ENCODE results near the gene CDC25A. TPM values are rescaled to one million over a fixed set of nuclear protein-coding genes. Genes with fewer than 3 reads are reported as not detected.

Gene CDC25A
- total RNA-seq: 10 to 100 TPM; 31.5 to 52.5 (median 40.1) TPM

- H3K9me3 Mint-ChIP-seq: no peaks in the 10 kb centered on the region
- H3K4me1 Mint-ChIP-seq (ENCODE audit: low read depth): peaks cover 7% of the 10 kb centered on the region
- H3K27me3 Mint-ChIP-seq (ENCODE audit: low read depth): peaks cover 22% of the 10 kb centered on the region
- ATAC-seq: peak; percentile 99
- H3K4me3 Mint-ChIP-seq: peak within 1 kb of the TSS; percentile 89
- peak; percentile 88 for DNase-seq
- H3K36me3 Mint-ChIP-seq (ENCODE audit: insufficient read depth): peaks cover 7% of the 10 kb centered on the region
Measured at GRCh38 chr3:48188266-48189201, at the start of gene CDC25A. TSS of gene CDC25A (minus strand) at chr3:48188417. CDS start at chr3:48187947, 470 bp downstream.

- no peak for ATAC-seq
- Mint-ChIP-seq H3K27me3 (ENCODE audit: low read depth) (peaks cover 8% of the 10 kb centered on the region), H3K9me3 (no peaks in the 10 kb centered on the region), H3K4me1 (ENCODE audit: low read depth) (peaks cover 10% of the 10 kb centered on the region), H3K36me3 (ENCODE audit: insufficient read depth) (no peaks in the 10 kb centered on the region), H3K4me3 (no peak overlapping the region)
- DNase-seq: no peak
Measured at GRCh38 chr3:48236531-48236930, 48.3 kb upstream of the CDC25A start.

GRCh38 chr3:48233542-48233941, 45.3 kb upstream of the CDC25A start:
- Mint-ChIP-seq H3K36me3 (ENCODE audit: insufficient read depth) (no peaks in the 10 kb centered on the region), H3K9me3 (no peaks in the 10 kb centered on the region), H3K27me3 (ENCODE audit: low read depth) (peaks cover 8% of the 10 kb centered on the region), H3K4me1 (ENCODE audit: low read depth) (peaks cover 2% of the 10 kb centered on the region), H3K4me3 (no peak overlapping the region)
- ATAC-seq (no peak), DNase-seq (no peak)

- Mint-ChIP-seq H3K9me3 (no peaks in the 10 kb centered on the region), H3K4me1 (ENCODE audit: low read depth) (peaks cover 2% of the 10 kb centered on the region), H3K27me3 (ENCODE audit: low read depth) (peaks cover 8% of the 10 kb centered on the region), H3K36me3 (ENCODE audit: insufficient read depth) (no peaks in the 10 kb centered on the region), H3K4me3 (no peak overlapping the region)
- peak; percentile 51 for DNase-seq
- ATAC-seq: peak; percentile 96 to 97
Measured at GRCh38 chr3:48232734-48233133, 44.5 kb upstream of the CDC25A start.

- Mint-ChIP-seq H3K9me3 (no peaks in the 10 kb centered on the region), H3K4me3 (no peak overlapping the region), H3K27me3 (ENCODE audit: low read depth) (peaks cover 8% of the 10 kb centered on the region), H3K36me3 (ENCODE audit: insufficient read depth) (no peaks in the 10 kb centered on the region), H3K4me1 (ENCODE audit: low read depth) (peaks cover 4% of the 10 kb centered on the region)
- DNase-seq: no peak
- no peak for ATAC-seq
Measured at GRCh38 chr3:48232232-48232631, 44.0 kb upstream of the CDC25A start.

- H3K4me3 Mint-ChIP-seq: no peak overlapping the region
Measured at GRCh38 chr3:48226939-48227338, 38.7 kb upstream of the CDC25A start.

GRCh38 chr3:48225587-48225986, 37.4 kb upstream of the CDC25A start:
- no peak for ATAC-seq
- no peak for DNase-seq
- H3K36me3 Mint-ChIP-seq (ENCODE audit: insufficient read depth): no peaks in the 10 kb centered on the region
- no peaks in the 10 kb centered on the region for H3K27me3 Mint-ChIP-seq (ENCODE audit: low read depth)
- H3K4me3 Mint-ChIP-seq: no peak overlapping the region
- peaks cover 4% of the 10 kb centered on the region for H3K4me1 Mint-ChIP-seq (ENCODE audit: low read depth)
- no peaks in the 10 kb centered on the region for H3K9me3 Mint-ChIP-seq

More at GRCh38 chr3:48226939-48227338, 38.7 kb upstream of the CDC25A start:
- Mint-ChIP-seq H3K9me3 (no peaks in the 10 kb centered on the region), H3K27me3 (ENCODE audit: low read depth) (peaks cover 2% of the 10 kb centered on the region), H3K36me3 (ENCODE audit: insufficient read depth) (no peaks in the 10 kb centered on the region), H3K4me1 (ENCODE audit: low read depth) (peaks cover 4% of the 10 kb centered on the region)
- DNase-seq (no peak), ATAC-seq (no peak)

GRCh38 chr3:48222616-48223513, 34.6 kb upstream of the CDC25A start, which contains the start of gene CAMP:
TSS of gene CAMP (plus strand) at chr3:48223495. CDS start at chr3:48223512, 17 bp downstream.
- no peaks in the 10 kb centered on the region for H3K36me3 Mint-ChIP-seq (ENCODE audit: insufficient read depth)
- no peaks in the 10 kb centered on the region for H3K27me3 Mint-ChIP-seq (ENCODE audit: low read depth)
- DNase-seq (no peak), ATAC-seq (no peak)
- no peaks in the 10 kb centered on the region for H3K9me3 Mint-ChIP-seq
- peaks cover 4% of the 10 kb centered on the region for H3K4me1 Mint-ChIP-seq (ENCODE audit: low read depth)
- no peak within 1 kb of the TSS for H3K4me3 Mint-ChIP-seq

- H3K4me1 Mint-ChIP-seq (ENCODE audit: low read depth): no peaks in the 10 kb centered on the region
Measured at GRCh38 chr3:48220746-48221145, 32.5 kb upstream of the CDC25A start.

GRCh38 chr3:48219543-48219942, 31.3 kb upstream of the CDC25A start:
- Mint-ChIP-seq H3K4me1 (ENCODE audit: low read depth) (no peaks in the 10 kb centered on the region), H3K27me3 (ENCODE audit: low read depth) (no peaks in the 10 kb centered on the region), H3K36me3 (ENCODE audit: insufficient read depth) (no peaks in the 10 kb centered on the region), H3K4me3 (no peak overlapping the region), H3K9me3 (no peaks in the 10 kb centered on the region)
- DNase-seq: no peak
- no peak for ATAC-seq

More at GRCh38 chr3:48220746-48221145, 32.5 kb upstream of the CDC25A start:
- ATAC-seq (no peak), DNase-seq (no peak)
- Mint-ChIP-seq H3K27me3 (ENCODE audit: low read depth) (no peaks in the 10 kb centered on the region), H3K4me3 (no peak overlapping the region), H3K36me3 (ENCODE audit: insufficient read depth) (no peaks in the 10 kb centered on the region), H3K9me3 (no peaks in the 10 kb centered on the region)

- Mint-ChIP-seq H3K9me3 (no peaks in the 10 kb centered on the region), H3K36me3 (ENCODE audit: insufficient read depth) (no peaks in the 10 kb centered on the region), H3K4me1 (ENCODE audit: low read depth) (no peaks in the 10 kb centered on the region), H3K4me3 (no peak overlapping the region), H3K27me3 (ENCODE audit: low read depth) (no peaks in the 10 kb centered on the region)
- no peak for DNase-seq
- no peak for ATAC-seq
Measured at GRCh38 chr3:48218537-48218936, 30.3 kb upstream of the CDC25A start.

- Mint-ChIP-seq H3K4me1 (ENCODE audit: low read depth) (no peaks in the 10 kb centered on the region), H3K36me3 (ENCODE audit: insufficient read depth) (no peaks in the 10 kb centered on the region), H3K4me3 (no peak overlapping the region), H3K27me3 (ENCODE audit: low read depth) (no peaks in the 10 kb centered on the region), H3K9me3 (no peaks in the 10 kb centered on the region)
- no peak for DNase-seq
- ATAC-seq: no peak
Measured at GRCh38 chr3:48217449-48217848, 29.2 kb upstream of the CDC25A start.

GRCh38 chr3:48215876-48216275, 27.7 kb upstream of the CDC25A start:
- ATAC-seq (no peak), DNase-seq (no peak)
- H3K27me3 Mint-ChIP-seq (ENCODE audit: low read depth): no peaks in the 10 kb centered on the region
- no peaks in the 10 kb centered on the region for H3K9me3 Mint-ChIP-seq
- H3K4me3 Mint-ChIP-seq: no peak overlapping the region
- no peaks in the 10 kb centered on the region for H3K36me3 Mint-ChIP-seq (ENCODE audit: insufficient read depth)
- no peaks in the 10 kb centered on the region for H3K4me1 Mint-ChIP-seq (ENCODE audit: low read depth)

- Mint-ChIP-seq H3K36me3 (ENCODE audit: insufficient read depth) (no peaks in the 10 kb centered on the region), H3K4me1 (ENCODE audit: low read depth) (no peaks in the 10 kb centered on the region), H3K4me3 (no peak overlapping the region), H3K9me3 (no peaks in the 10 kb centered on the region), H3K27me3 (ENCODE audit: low read depth) (no peaks in the 10 kb centered on the region)
- DNase-seq (no peak), ATAC-seq (no peak)
Measured at GRCh38 chr3:48215466-48215865, 27.2 kb upstream of the CDC25A start.
